ENCODE measurements around the gene GRID1.
"Not testable (repeated sequence)": the region's sequence is repeated elsewhere in the genome, so short reads cannot be mapped to it uniquely, and the experiment has no call there.

GRID1 gene

GRCh38 chr10:86187499-86188239, 178.9 kb downstream of the GRID1 start:
- DNase-seq, result no peak

DNA sequence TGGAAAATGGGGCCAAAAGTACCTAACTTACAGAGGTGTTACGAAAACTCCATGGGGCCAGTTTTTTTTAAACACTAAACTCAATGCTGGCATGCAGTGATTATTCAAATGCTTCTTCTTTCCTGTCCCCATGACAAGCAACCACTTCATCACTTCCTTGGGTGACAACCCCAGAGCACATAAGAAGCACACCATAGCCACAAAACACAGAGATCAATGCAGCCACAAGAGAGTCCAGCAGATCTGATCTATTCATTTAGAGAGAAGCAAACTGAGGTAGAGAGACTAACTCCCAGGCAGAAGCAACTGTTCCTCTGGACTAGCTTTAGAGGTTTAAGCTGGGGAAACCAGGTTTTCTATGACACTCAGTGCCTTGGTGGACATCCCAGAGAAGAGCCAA, 180.0 kb downstream of the GRID1 start:
- DNase-seq, result no peak

DNA sequence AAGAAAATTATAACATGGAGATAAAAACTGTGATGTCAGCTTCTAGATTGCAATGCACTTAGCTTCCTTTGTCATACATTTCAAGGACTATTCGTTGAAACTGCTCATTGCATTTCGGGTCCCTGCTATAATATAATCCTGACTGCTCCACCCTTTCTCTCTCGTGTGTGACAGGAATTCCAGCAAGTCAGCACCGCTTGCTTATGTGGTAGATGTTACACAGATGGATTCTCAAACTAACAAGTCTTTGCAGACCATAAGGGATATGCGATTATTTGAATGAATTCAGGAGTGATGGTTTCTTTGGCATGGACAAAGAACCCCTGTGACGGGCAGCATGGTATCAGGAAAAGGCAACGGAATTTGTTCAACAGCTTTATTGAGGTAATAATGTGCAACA, 184.0 kb downstream of the GRID1 start:
- no peak for DNase-seq

GRCh38 chr10:86182150-86182549, 184.4 kb downstream of the GRID1 start:
- DNase-seq, result no peak

- no peak for DNase-seq
These were observed 185.7 kb downstream of the GRID1 start for GRCh38 chr10:86180861-86181260.

GRCh38 chr10:86179961-86180360, 186.6 kb downstream of the GRID1 start:
- DNase-seq, result no peak

DNA sequence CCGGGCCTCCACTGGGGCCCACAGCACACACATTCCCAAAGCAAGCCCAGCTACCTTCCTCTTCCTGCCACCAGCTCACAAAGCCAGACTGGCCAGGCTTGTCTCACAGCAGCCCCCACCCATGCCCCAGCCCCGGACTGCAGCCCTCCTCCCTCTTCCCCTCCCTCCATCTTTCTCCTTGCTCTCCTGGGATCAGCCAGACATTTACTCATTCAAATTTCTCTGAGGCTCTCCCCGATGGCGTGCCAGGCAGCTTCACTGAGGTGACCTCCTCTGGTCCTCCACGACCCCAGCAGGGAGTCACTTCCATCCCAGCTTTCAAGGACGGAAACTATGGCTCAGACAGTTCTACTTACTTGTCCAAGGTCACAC, 187.5 kb downstream of the GRID1 start:
- no peak for DNase-seq

DNA sequence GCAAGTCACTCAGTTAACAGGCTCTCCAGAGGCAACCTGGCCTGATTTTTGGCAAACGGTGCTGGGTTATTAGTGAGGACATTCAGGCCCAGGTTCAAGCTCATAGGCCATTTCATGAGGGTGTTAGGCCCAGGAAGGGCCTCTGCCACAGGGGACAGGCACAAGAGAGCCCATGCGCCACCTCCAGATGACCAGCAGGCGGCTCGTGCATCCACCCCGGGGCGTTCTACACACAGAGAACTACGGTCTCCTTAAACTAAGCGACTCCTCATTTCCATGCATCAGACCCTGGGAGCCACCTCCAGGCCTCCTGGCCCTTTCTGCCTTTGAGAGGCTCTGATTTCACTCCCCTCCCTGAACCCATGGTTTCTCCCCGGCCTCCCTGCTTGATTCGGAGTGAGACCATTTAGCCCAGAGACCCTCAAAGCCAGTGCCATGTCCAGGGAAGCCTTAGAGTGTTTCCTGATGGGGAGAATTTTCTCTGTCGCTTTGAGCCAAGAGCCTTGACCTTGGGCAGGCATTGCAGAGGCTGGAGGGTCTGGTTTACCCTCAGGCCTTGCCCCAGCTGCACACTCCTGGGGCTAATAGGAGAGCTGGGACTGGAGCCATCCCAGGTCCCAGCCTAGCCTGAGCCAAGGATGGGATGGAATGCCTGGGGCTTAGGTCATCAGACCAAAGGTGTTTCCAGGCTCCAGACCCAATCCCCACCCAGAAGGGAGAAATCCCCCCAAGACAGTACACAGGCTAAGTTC, 188.0 kb downstream of the GRID1 start:
- peak; percentile 12 to 14 for DNase-seq

- no peak for DNase-seq
These were observed 188.9 kb downstream of the GRID1 start for GRCh38 chr10:86177537-86178155.

DNA sequence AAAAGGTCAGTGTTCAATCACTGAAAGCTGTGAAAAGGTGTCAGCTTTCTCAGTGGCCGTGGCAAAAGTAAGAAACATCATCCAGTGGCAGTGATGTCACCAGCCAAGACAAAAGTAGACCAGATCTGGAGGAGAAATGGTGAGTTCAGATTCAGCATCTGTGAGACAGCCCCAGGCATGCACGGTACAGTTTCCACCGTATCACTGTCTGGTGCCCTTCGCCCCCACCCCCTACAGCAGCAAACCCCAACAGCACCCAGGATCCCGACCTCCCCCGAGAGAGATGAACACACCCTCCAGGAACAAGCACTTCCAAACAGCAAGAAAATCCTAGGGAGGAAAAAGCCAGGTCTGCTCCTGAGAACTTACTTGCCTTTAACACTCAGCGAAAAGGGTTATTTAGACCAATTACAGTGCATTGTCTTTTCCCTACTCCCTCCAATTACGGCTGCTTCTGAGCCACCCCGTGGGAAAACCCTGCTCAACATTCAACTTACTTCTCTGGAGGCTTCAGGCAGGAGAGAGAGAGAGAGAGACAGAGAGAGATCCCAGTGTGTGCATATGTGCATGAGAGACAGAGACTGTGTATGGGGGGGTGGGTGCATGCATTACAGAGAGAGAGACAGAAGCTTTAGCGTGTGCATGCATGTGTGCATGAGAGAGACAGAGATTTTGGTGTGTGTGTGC, 189.6 kb downstream of the GRID1 start:
- no peak for DNase-seq

GRCh38 chr10:86175476-86175875, 191.1 kb downstream of the GRID1 start:
- not testable (repeated sequence) for DNase-seq

DNA sequence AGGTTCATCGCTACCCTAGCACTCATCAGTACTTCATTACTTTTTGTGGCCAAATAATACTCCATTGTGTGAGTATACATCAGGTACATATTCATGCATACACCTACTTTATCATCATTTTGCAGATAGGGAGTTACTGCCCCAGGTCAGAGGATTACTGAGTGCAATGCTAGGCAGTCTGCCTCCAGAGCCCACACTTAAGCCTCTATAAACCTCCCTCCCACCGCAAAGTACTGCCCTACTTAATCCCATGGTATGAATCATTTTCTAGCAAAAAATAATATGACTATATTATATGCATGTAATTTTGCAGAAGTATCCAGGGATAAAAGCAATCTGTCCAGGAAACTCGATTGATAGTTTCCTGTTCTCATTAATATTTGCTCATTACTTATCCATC, 194.3 kb downstream of the GRID1 start:
- no peak for DNase-seq

DNA sequence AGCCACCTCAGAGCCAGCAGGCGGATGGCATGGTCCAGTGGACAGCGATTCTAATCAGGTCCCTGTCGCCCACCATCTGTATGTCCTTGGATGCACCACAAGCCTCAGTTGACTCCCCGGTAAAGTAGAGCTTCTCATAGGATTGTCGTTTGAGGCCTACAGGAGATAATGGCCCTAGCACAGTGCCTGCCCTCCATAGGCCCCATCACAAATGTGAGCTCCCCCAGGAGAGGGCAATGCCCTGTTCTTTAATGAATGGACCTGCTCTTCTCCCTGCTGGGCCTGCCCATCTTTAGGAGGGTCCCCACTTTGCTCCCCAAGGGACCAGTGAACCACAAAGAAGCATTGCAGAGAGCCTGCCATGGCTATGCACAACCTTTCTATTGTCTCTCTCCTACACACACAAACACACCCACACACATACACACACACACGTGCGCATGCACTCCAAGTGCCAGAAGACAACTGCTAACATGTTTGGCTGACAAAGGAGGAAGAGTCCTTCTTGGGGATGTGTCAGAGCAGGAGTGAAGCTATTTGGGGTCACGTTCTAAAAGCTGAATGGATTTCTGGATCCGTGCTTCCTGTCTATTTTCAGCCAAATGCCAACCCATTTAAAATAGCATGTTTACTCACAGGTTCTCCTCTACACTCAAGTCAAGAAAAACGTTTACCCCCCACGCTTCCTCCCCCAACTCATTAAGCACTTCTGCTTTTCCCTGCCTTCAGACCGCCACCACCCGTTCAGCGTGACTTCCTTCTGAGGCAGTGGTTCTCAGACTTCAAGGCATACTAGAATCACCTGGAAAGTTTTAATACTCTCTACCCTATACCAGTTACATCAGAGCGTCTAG, 196.1 kb downstream of the GRID1 start:
- peak; percentile 35 to 37 for DNase-seq

GRCh38 chr10:86169506-86170254, 196.9 kb downstream of the GRID1 start:
- DNase-seq, result no peak

GRCh38 chr10:86169066-86169465, 197.5 kb downstream of the GRID1 start:
- no peak for DNase-seq

DNA sequence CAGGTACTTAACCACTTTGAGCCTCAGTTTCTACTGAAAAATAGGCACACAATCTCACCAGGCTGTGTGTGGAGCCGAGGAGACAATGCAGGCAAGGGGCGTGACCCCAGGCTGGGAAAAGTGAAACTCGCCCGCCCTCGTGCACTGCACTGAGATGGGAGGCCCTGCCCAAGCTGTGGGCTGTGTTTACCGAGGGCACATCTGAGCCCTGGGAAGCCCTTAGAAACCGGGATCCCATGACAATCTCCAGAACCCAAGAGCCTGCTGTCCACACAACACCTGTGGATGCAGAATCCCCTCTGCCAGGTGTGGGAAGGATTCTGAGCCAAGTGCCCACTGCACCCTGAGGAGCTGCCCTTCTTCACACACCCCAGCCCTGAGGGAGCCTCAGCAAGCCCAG, 198.3 kb downstream of the GRID1 start:
- DNase-seq, result no peak

DNA sequence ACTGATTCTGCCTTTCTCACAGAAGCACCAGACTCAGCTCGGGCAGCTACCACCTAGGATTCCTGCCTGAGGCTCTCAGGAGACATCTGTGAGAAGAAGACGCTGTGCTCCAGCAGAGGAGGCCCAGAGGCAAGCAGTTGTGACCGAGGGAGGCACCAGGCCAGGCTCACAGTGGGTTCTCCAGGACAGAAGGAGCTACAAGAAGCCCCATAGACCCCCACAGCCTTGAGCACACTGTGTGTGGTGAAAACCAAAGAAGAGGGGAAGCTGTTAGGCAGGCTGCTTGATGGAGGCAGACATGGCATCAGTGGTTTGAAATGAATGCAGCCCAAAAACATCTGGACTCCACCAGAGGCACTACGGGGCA, 198.8 kb downstream of the GRID1 start:
- DNase-seq, result no peak

GRCh38 chr10:86167121-86167761, 199.4 kb downstream of the GRID1 start:
- no peak for DNase-seq

DNA sequence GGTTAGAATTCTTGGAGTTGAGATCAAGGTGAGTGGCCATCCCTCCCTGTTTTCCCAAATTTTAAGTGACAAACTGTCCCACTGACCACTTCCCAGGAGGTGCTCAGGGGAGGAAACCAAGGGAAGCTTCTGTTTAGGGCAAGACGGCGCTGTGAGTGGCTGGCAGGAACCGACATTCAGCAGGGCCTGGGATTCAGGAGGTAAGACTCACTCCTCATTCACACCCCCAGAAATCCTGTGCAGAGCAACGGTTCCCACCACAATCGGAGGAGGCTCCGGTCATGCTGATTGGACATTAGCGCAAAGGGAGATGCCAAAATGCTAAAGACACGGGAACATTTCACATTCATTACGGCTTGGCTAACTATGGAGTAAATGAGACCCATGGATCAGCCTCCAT, 200.9 kb downstream of the GRID1 start:
- no peak for DNase-seq

DNA sequence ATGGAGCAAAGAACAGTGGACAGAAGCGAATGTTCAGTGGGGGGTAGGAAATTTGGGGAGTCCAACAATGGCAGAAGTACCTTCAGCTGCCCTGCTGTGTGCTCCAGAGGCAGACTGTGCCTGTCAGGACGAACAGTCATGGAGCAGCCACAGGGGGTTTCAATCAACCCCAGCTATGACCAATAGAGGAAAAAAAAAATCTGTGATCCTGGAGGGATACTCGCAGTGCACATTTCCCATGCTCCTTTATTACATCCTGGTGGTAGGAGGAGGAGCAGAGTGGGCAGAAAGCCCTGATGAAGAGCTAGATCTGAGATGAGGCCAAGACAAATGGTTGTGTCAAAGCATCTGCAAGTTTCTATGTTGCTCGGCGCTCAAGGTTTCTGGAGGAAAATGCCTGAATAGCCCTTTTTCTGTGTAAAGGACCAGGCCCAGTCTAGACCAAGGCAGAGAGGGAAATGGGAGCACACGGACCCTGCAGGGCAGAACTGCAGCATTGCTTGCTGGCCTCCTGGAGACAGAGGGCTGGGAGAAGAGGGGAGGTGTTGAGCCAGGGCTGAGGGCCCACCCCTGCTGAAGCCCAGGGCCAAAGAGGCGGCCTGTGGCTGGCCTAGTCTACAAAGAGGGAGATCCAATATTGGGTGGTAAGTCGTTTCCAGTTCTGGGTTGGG, 201.5 kb downstream of the GRID1 start:
- no peak for DNase-seq

Data from inflammatory macrophage treated with lipopolysaccharide for 1 hour (primary cell).